ENCODE data around the gene ZNF521.
A peak's percentile ranks its signal among the peaks of the same experiment; 100 is the strongest.

The ZNF521 gene

GRCh38 chr18:25335062-25335461, 16.9 kb downstream of the ZNF521 start:
- no peak for DNase-seq

GRCh38 chr18:25334588-25334987, 17.4 kb downstream of the ZNF521 start:
- DNase-seq = no peak

GRCh38 chr18:25332002-25332401, 20.0 kb downstream of the ZNF521 start:
- DNase-seq = no peak

GRCh38 chr18:25329783-25330182, 22.2 kb downstream of the ZNF521 start:
- peak; percentile 38 for DNase-seq

- no peak for DNase-seq
These were observed 24.4 kb downstream of the ZNF521 start for GRCh38 chr18:25327584-25327983.

GRCh38 chr18:25326361-25326952, 25.5 kb downstream of the ZNF521 start:
- DNase-seq = no peak

GRCh38 chr18:25322806-25323205, 29.2 kb downstream of the ZNF521 start:
- no peak for DNase-seq

GRCh38 chr18:25316381-25317018, 35.5 kb downstream of the ZNF521 start:
- DNase-seq = no peak

- peak; percentile 95 for DNase-seq
These were observed 37.2 kb downstream of the ZNF521 start for GRCh38 chr18:25314838-25315190.

GRCh38 chr18:25314151-25314837, 37.7 kb downstream of the ZNF521 start:
- no peak for DNase-seq

- DNase-seq = no peak
These were observed 38.7 kb downstream of the ZNF521 start for GRCh38 chr18:25313268-25313667.

GRCh38 chr18:25310045-25310444, 41.9 kb downstream of the ZNF521 start:
- DNase-seq = no peak

- DNase-seq = no peak
These were observed 43.6 kb downstream of the ZNF521 start for GRCh38 chr18:25308381-25308780.

GRCh38 chr18:25307192-25307591, 44.8 kb downstream of the ZNF521 start:
- DNase-seq = no peak

GRCh38 chr18:25306671-25307070, 45.3 kb downstream of the ZNF521 start:
- no peak for DNase-seq

- no peak for DNase-seq
These were observed 46.4 kb downstream of the ZNF521 start for GRCh38 chr18:25305584-25305983.

- DNase-seq = no peak
These were observed 51.5 kb downstream of the ZNF521 start for GRCh38 chr18:25300492-25300891.

- DNase-seq = no peak
These were observed 52.3 kb downstream of the ZNF521 start for GRCh38 chr18:25299426-25300300.

GRCh38 chr18:25298853-25299274, 53.1 kb downstream of the ZNF521 start:
- DNase-seq = no peak

- DNase-seq = no peak
These were observed 56.3 kb downstream of the ZNF521 start for GRCh38 chr18:25295624-25296138.

GRCh38 chr18:25291150-25291549, 60.8 kb downstream of the ZNF521 start:
- no peak for DNase-seq

GRCh38 chr18:25289001-25289631, 62.9 kb downstream of the ZNF521 start:
- DNase-seq = no peak

Measured in NCI-H2227 treated with DMSO at 0.1 percent for 48 hours (cell line).